HG02970 (cell line): ENCODE data around the gene SLC35G2.
"Not testable (repeated sequence)": the region's sequence is repeated elsewhere in the genome, so short reads cannot be mapped to it uniquely, and the experiment has no call there.

Source experiments
- ATAC-seq: cut with Tn5 transposase; IDR thresholded peaks from one replicate; pipeline ENCODE4 v1.9.1; 2021; ENCODE audit warnings: mild to moderate bottlenecking, moderate library complexity, moderate number of reproducible peaks; ENCODE audit not compliant: unreplicated experiment, low FRiP score

SLC35G2 gene

GRCh38 chr3:136831461-136831860, 12.5 kb downstream of the SLC35G2 start:
- ATAC-seq: no peak

- no peak for ATAC-seq
These were observed 16.3 kb downstream of the SLC35G2 start for GRCh38 chr3:136835089-136835812.

GRCh38 chr3:136835813-136836510, 17.0 kb downstream of the SLC35G2 start:
- ATAC-seq: no peak

- no peak for ATAC-seq
These were observed 17.7 kb downstream of the SLC35G2 start for GRCh38 chr3:136836511-136837156.

- no peak for ATAC-seq
These were observed 20.0 kb downstream of the SLC35G2 start for GRCh38 chr3:136838641-136839555.

- ATAC-seq: no peak
These were observed 20.6 kb downstream of the SLC35G2 start for GRCh38 chr3:136839556-136839931.

GRCh38 chr3:136840252-136840651, 21.3 kb downstream of the SLC35G2 start:
- ATAC-seq: no peak

GRCh38 chr3:136842294-136842693, 23.4 kb downstream of the SLC35G2 start:
- no peak for ATAC-seq

GRCh38 chr3:136844724-136845123, 25.8 kb downstream of the SLC35G2 start:
- no peak for ATAC-seq

GRCh38 chr3:136852180-136852579, 33.3 kb downstream of the SLC35G2 start:
- no peak for ATAC-seq

- ATAC-seq: no peak
These were observed 37.7 kb downstream of the SLC35G2 start for GRCh38 chr3:136856665-136857064.

- ATAC-seq: no peak
These were observed 39.5 kb downstream of the SLC35G2 start for GRCh38 chr3:136858381-136858780.

GRCh38 chr3:136860541-136860940, 41.6 kb downstream of the SLC35G2 start:
- ATAC-seq: no peak

- peak; percentile 95 for ATAC-seq
These were observed 43.1 kb downstream of the SLC35G2 start, which contains the start of gene NCK1 for GRCh38 chr3:136861890-136862616. TSS of gene NCK1 (plus strand) at chr3:136862208. CDS start at chr3:136928002, 65,794 bp downstream.

GRCh38 chr3:136862617-136863322, 43.8 kb downstream of the SLC35G2 start:
- ATAC-seq: peak; percentile 6

GRCh38 chr3:136869282-136869681, 50.4 kb downstream of the SLC35G2 start:
- no peak for ATAC-seq

GRCh38 chr3:136872258-136872657, 53.3 kb downstream of the SLC35G2 start:
- not testable (repeated sequence) for ATAC-seq

GRCh38 chr3:136879510-136879909, 60.6 kb downstream of the SLC35G2 start:
- not testable (repeated sequence) for ATAC-seq

- no peak for ATAC-seq
These were observed 63.6 kb downstream of the SLC35G2 start for GRCh38 chr3:136882571-136882970.
